H1 (cell line): ENCODE results near the gene SH3PXD2A. TPM values are rescaled to one million over a fixed set of nuclear protein-coding genes. Genes with fewer than 3 reads are reported as not detected.

Experiments used
- CTCF ChIA-PET: fragments of 300-600 bp; sonication (Branson Sonifier 250); formaldehyde crosslinking; loops from one replicate; lab custom pipeline; 2021; ENCODE audit not compliant: partially characterized antibody; lab: Charles Lee
- POLR2A ChIA-PET: fragments of 300-600 bp; sonication (Branson Sonifier 250); formaldehyde crosslinking; loops from one replicate; lab custom pipeline; 2021; ENCODE audit warnings: inconsistent platforms; ENCODE audit not compliant: partially characterized antibody; lab: Charles Lee
- DNase-seq, 2 experiments: peaks; one replicate each; pipeline versions ENCODE4 v3.0.0 to v3.0.0-alpha.2; 2010 to 2022; ENCODE audit warnings: low spot score in 2 of 2, low read depth in 1 of 2, mixed read lengths in 1 of 2
- FAIRE-seq: peaks from 2 replicates; lab custom pipeline; 2011; peaks lifted over from hg19 to GRCh38; lab: Jason Lieb, UNC
- H2AFZ ChIP-seq: 2 replicates; pipeline ENCODE4 v1.8.1; 2012; ENCODE audit warnings: low read length, inconsistent platforms
- H2AK5ac ChIP-seq: 2 replicates; pipeline ENCODE4 v1.6.1; 2013; ENCODE audit warnings: low read depth, low read length
- H2BK120ac ChIP-seq: replicated peaks from 2 replicates; pipeline ENCODE3; 2013; ENCODE audit warnings: low read depth, low read length, inconsistent platforms
- H2BK12ac ChIP-seq: 2 replicates; pipeline ENCODE4 v1.6.1; 2013; ENCODE audit warnings: low read depth, low read length
- H2BK15ac ChIP-seq: 2 replicates; pipeline ENCODE4 v1.6.1; 2013; ENCODE audit warnings: low read length
- H2BK20ac ChIP-seq: 2 replicates; pipeline ENCODE4 v1.6.1; 2013; ENCODE audit warnings: low read length
- H2BK5ac ChIP-seq: 2 replicates; pipeline ENCODE4 v1.6.1; 2013; ENCODE audit warnings: low read depth, low read length
- H3K14ac ChIP-seq: 2 replicates; pipeline ENCODE4 v1.6.1; 2013; ENCODE audit warnings: inconsistent platforms; ENCODE audit not compliant: insufficient read length
- H3K18ac ChIP-seq: 2 replicates; pipeline ENCODE4 v1.6.1; 2013; ENCODE audit warnings: low read length; ENCODE audit errors: extremely low read depth
- H3K23ac ChIP-seq: 2 replicates; pipeline ENCODE4 v1.6.1; 2013; ENCODE audit warnings: inconsistent platforms; ENCODE audit not compliant: insufficient read length
- H3K23me2 ChIP-seq: 2 replicates; pipeline ENCODE4 v1.6.1; 2013; ENCODE audit warnings: low read depth, low read length
- H3K27ac ChIP-seq: 2 replicates; pipeline ENCODE4 v1.6.1; 2011; ENCODE audit warnings: low read depth, low read length, inconsistent platforms
- H3K27me3 ChIP-seq, 4 experiments: replicated peaks in 1 of 4; 1 replicate in 1 of 4; 2 replicates in 3 of 4; pipeline versions ENCODE4 v1.6.1 to v1.8.1; 2011 to 2013; ENCODE audit warnings: low read length in 3 of 4, mild to moderate bottlenecking in 3 of 4, inconsistent platforms in 2 of 4, mixed read lengths in 2 of 4, moderate library complexity in 1 of 4; ENCODE audit not compliant: control insufficient read depth in 3 of 4, insufficient read depth in 3 of 4; ENCODE audit errors: extremely low read depth in 1 of 4
- H3K36me3 ChIP-seq, 4 experiments: 2 replicates each; pipeline versions ENCODE4 v1.6.1 to v1.8.1; 2011 to 2013; ENCODE audit warnings: mild to moderate bottlenecking in 4 of 4, low read length in 3 of 4, moderate library complexity in 2 of 4, control low read depth in 1 of 4, inconsistent platforms in 1 of 4; ENCODE audit not compliant: insufficient read depth in 4 of 4, control insufficient read depth in 2 of 4
- H3K4ac ChIP-seq: replicated peaks from 2 replicates; pipeline ENCODE3; 2013; ENCODE audit warnings: low read length, low read depth, mixed read lengths, inconsistent platforms; ENCODE audit not compliant: insufficient read length
- H3K4me1 ChIP-seq, 4 experiments: replicated peaks in 1 of 4; 1 replicate in 1 of 4; 2 replicates in 3 of 4; pipeline versions ENCODE4 v1.6.1 to v1.8.1; 2011 to 2013; ENCODE audit warnings: low read length in 3 of 4, inconsistent platforms in 2 of 4, mixed read lengths in 1 of 4; ENCODE audit not compliant: insufficient read depth in 4 of 4, control insufficient read depth in 3 of 4
- H3K4me2 ChIP-seq, 2 experiments: 2 replicates each; pipeline versions ENCODE4 v1.6.1 to v1.8.1; 2011 to 2013; ENCODE audit warnings: low read depth in 2 of 2, low read length in 2 of 2, control low read depth in 1 of 2, inconsistent platforms in 1 of 2, mild to moderate bottlenecking in 1 of 2; ENCODE audit not compliant: insufficient read depth in 1 of 2
- H3K4me3 ChIP-seq, 4 experiments: fragments of 200-600, 300-600 bp in 1 of 4; sonication (generic), shearing (Covaris generic), sonication (Bioruptor Twin) in 1 of 4; 2 replicates each; pipeline versions ENCODE4 v1.5.1 to v1.8.1; 2011 to 2016; ENCODE audit warnings: low read length in 4 of 4, low read depth in 3 of 4, control low read depth in 2 of 4, inconsistent platforms in 2 of 4, mild to moderate bottlenecking in 2 of 4, mixed read lengths in 1 of 4, moderate library complexity in 1 of 4; ENCODE audit not compliant: insufficient read depth in 2 of 4; ENCODE audit errors: extremely low read depth in 1 of 4
- H3K56ac ChIP-seq: replicated peaks from 2 replicates; pipeline ENCODE3; 2013; ENCODE audit warnings: low read depth, mild to moderate bottlenecking, mixed read lengths, low read length, inconsistent platforms; ENCODE audit not compliant: insufficient read length
- H3K79me1 ChIP-seq: 2 replicates; pipeline ENCODE4 v1.6.1; 2013; ENCODE audit warnings: low read depth, low read length, control low read depth
- H3K79me2 ChIP-seq, 2 experiments: 2 replicates each; pipeline versions ENCODE4 v1.6.1 to v1.8.1; 2012 to 2013; ENCODE audit warnings: low read length in 2 of 2, mild to moderate bottlenecking in 2 of 2, inconsistent platforms in 1 of 2; ENCODE audit not compliant: insufficient read depth in 2 of 2, control insufficient read depth in 1 of 2
- H3K9ac ChIP-seq, 4 experiments: replicated peaks in 1 of 4; 1 replicate in 1 of 4; 2 replicates in 3 of 4; pipeline versions ENCODE4 v1.6.1 to v1.8.1; 2011 to 2013; ENCODE audit warnings: low read depth in 3 of 4, low read length in 3 of 4, control low read depth in 2 of 4, mild to moderate bottlenecking in 2 of 4, moderate library complexity in 2 of 4, inconsistent platforms in 1 of 4; ENCODE audit errors: extremely low read depth in 1 of 4
- H3K9me3 ChIP-seq, 2 experiments: 2 replicates each; pipeline versions ENCODE4 v1.6.1 to v1.8.1; 2012 to 2013; ENCODE audit warnings: mild to moderate bottlenecking in 2 of 2, moderate library complexity in 2 of 2, control low read depth in 1 of 2, inconsistent platforms in 1 of 2, low read depth in 1 of 2, low read length in 1 of 2, mixed read lengths in 1 of 2; ENCODE audit not compliant: insufficient read depth in 2 of 2
- H4K20me1 ChIP-seq, 2 experiments: replicated peaks in 1 of 2; 2 replicates each; pipeline versions ENCODE3 to v1.8.1; 2011 to 2013; ENCODE audit warnings: inconsistent platforms in 2 of 2, low read length in 2 of 2, mild to moderate bottlenecking in 1 of 2; ENCODE audit not compliant: insufficient read depth in 2 of 2, control insufficient read depth in 1 of 2
- H4K5ac ChIP-seq: 2 replicates; pipeline ENCODE4 v1.6.1; 2013; ENCODE audit warnings: low read length, low read depth, mixed read lengths, inconsistent platforms; ENCODE audit not compliant: insufficient read length
- H4K8ac ChIP-seq: 2 replicates; pipeline ENCODE4 v1.8.0; 2013; ENCODE audit warnings: mild to moderate bottlenecking, moderate library complexity, low read length, inconsistent platforms; ENCODE audit not compliant: insufficient read depth; ENCODE audit errors: extremely low read depth
- H4K91ac ChIP-seq: replicated peaks from 2 replicates; pipeline ENCODE3; 2013; ENCODE audit warnings: low read length, mixed read lengths, inconsistent platforms; ENCODE audit not compliant: insufficient read length
- BACH1 ChIP-seq: IDR thresholded peaks from 2 replicates; pipeline ENCODE4 v1.6.1; 2012; ENCODE audit warnings: low read length, improper control_type of control experiment
- CHD2 ChIP-seq: IDR thresholded peaks from 2 replicates; pipeline ENCODE4 v1.6.1; 2012; ENCODE audit warnings: low read length, improper control_type of control experiment
- EP300 ChIP-seq, 2 experiments: IDR thresholded peaks; 1 replicate in 1 of 2; 2 replicates in 1 of 2; pipeline ENCODE4 v1.6.1; 2011 to 2012; ENCODE audit warnings: low read depth in 2 of 2, low read length in 2 of 2, mild to moderate bottlenecking in 2 of 2, borderline replicate concordance in 1 of 2, inconsistent platforms in 1 of 2, moderate library complexity in 1 of 2
- EZH2 ChIP-seq: fragments of 200-600 bp; sonication (generic); IDR thresholded peaks from 2 replicates; pipeline ENCODE4 v1.7.1; 2012; ENCODE audit warnings: low read depth, mild to moderate bottlenecking, moderate library complexity, low read length, inconsistent platforms; ENCODE audit not compliant: severe bottlenecking
- GTF2F1 ChIP-seq: IDR thresholded peaks from 2 replicates; pipeline ENCODE4 v1.6.1; 2012; ENCODE audit warnings: low read depth, low read length, improper control_type of control experiment, borderline replicate concordance
- JUN ChIP-seq: IDR thresholded peaks from 2 replicates; pipeline ENCODE4 v1.6.1; 2011; ENCODE audit warnings: low read depth, mild to moderate bottlenecking, improper control_type of control experiment, low read length
- KDM5A ChIP-seq: fragments of 200-600 bp; IDR thresholded peaks from 2 replicates; pipeline ENCODE4 v1.7.1; 2012; ENCODE audit warnings: mild to moderate bottlenecking, low read length, inconsistent platforms, mixed read lengths
- PHF8 ChIP-seq: fragments of 200-600 bp; sonication (generic); conservative IDR thresholded peaks from 2 replicates; pipeline ENCODE4 v1.7.1; 2012; ENCODE audit warnings: low read depth, mild to moderate bottlenecking, inconsistent platforms, low read length, moderate library complexity
- SIN3A ChIP-seq, 2 experiments: IDR thresholded peaks in 1 of 2; conservative IDR thresholded peaks in 1 of 2; 2 replicates each; pipeline ENCODE4 v1.6.1; 2011 to 2012; ENCODE audit warnings: low read length in 2 of 2, improper control_type of control experiment in 1 of 2, low read depth in 1 of 2, mild to moderate bottlenecking in 1 of 2
- SP1 ChIP-seq: IDR thresholded peaks from 2 replicates; pipeline ENCODE4 v1.6.1; 2011; ENCODE audit warnings: low read depth, low read length
- SP2 ChIP-seq: IDR thresholded peaks from 2 replicates; pipeline ENCODE4 v1.6.1; 2012; ENCODE audit warnings: mild to moderate bottlenecking, low read length, inconsistent platforms
- WGBS, 2 experiments: shearing (Covaris generic) in 1 of 2; methylation state at CpG; one replicate each; pipeline versions ENCODE4 v1.1.6 to v1.1.7; 2013 to 2015; ENCODE audit warnings: low lambda C conversion rate in 2 of 2, mixed read lengths in 2 of 2, inconsistent platforms in 1 of 2, low coverage in 1 of 2, missing lambda C conversion rate in 1 of 2; ENCODE audit not compliant: insufficient replicate concordance in 2 of 2, insufficient coverage in 1 of 2, insufficient read length in 1 of 2; ENCODE audit errors: extremely low coverage in 1 of 2, missing lambda C conversion rate in 1 of 2; 5-methylcytosine and 5-hydroxymethylcytosine counted together
- polyA plus RNA-seq, 7 experiments: library from polyadenylated mRNA; depleted of rRNA in 3 of 7; stranded (reverse) in 5 of 7; unstranded in 2 of 7; fragments of >200 nt in 5 of 7; fragments of 200-250 nt in 2 of 7; gene quantifications; 1 replicate in 5 of 7; 2 replicates in 1 of 7; 4 replicates in 1 of 7; pipeline versions ENCODE4 v1.2.1 to v1.2.3, GENCODE V29; 2011 to 2013; ENCODE audit warnings: missing spikeins in 2 of 7, mixed read lengths in 2 of 7
- total RNA-seq: library from RNA; stranded (reverse); fragmentation: NEBNext Ultra II Directional; extraction: Animal tissue kit (Norgen Biotek cat#: 25700); gene quantifications from 2 replicates; pipeline ENCODE4 v1.2.1, GENCODE V29; 2021

The SH3PXD2A gene
- total and polyA plus RNA-seq, 2 of the 8 experiments (the other 6 are each of a cell fraction or from before 2014, with no cell fraction given) = 5.4 to 16.3 TPM

DNA sequence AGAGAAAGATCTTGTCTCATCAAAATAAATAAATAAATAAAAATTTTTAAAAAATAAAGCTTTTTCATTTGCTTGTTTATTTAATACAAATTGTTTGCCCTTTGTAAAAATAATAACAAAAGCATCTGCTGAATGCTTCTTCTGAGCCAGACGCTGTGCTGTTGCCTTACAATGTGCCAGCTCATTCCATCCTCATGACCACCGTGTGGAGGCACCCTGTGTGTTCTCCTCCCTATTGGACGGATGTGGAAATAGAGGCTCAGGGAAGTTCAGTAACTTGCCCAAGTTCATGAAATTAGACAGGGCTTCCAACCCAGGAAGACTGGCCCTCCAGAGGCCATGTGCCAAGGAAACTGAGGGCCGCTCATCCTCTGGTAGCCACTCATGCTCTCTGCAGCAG, 120.6 kb downstream of the SH3PXD2A start:
- no peak overlapping the region for H2BK120ac ChIP-seq
- H3K4ac ChIP-seq = no peak overlapping the region
- H3K9ac ChIP-seq = no peak overlapping the region
- no peak overlapping the region for H2BK12ac ChIP-seq
- 90% methylated on average over 4 of the region's 4 CpGs; no CpG with 5 or more reads in 1 of the 2 experiments for WGBS, 2 experiments
- no peak overlapping the region for H3K14ac ChIP-seq
- H3K56ac ChIP-seq = no peak overlapping the region
- no peak overlapping the region for H4K5ac ChIP-seq
- H3K4me2 ChIP-seq = no peak overlapping the region
- H3K36me3 ChIP-seq = no peaks in the 10 kb centered on the region
- ChIA-PET POLR2A (interaction anchor here (1.3 kb wide), 1 partner anchor 12 kb away, joined by 4 read pairs; no protein-coding TSS in a partner anchor), CTCF (interaction anchor here (1.0 to 23.1 kb wide), 8 partner anchors 10 to 124 kb away, joined by 3 to 304 read pairs (median 5); no protein-coding TSS in a partner anchor)
- H2BK5ac ChIP-seq = no peak overlapping the region
- no peaks in the 10 kb centered on the region for H3K79me1 ChIP-seq
- H3K9me3 ChIP-seq = no peaks in the 10 kb centered on the region
- H2BK15ac ChIP-seq = no peak overlapping the region
- no peak overlapping the region; the same call in 1 of the 2 replicates for H4K8ac ChIP-seq
- H2AK5ac ChIP-seq = no peak overlapping the region
- H4K20me1 ChIP-seq = no peaks in the 10 kb centered on the region
- no peak overlapping the region for H3K27ac ChIP-seq
- DNase-seq (no peak), FAIRE-seq (no peak)
- no peak overlapping the region for H4K91ac ChIP-seq
- H2AFZ ChIP-seq = no peak overlapping the region
- no peak overlapping the region for H3K23ac ChIP-seq
- no peaks in the 10 kb centered on the region for H3K23me2 ChIP-seq
- no peak overlapping the region for H3K18ac ChIP-seq
- no peak overlapping the region for H3K4me3 ChIP-seq
- H3K27me3 ChIP-seq = no peaks in the 10 kb centered on the region
- peaks cover 0 to 19% (median 12%) of the 10 kb centered on the region in 4 experiments; a peak in 6 of 7 replicates for H3K4me1 ChIP-seq
- H3K79me2 ChIP-seq = no peaks in the 10 kb centered on the region
- H2BK20ac ChIP-seq = no peak overlapping the region
- TF ChIP-seq CHD2 = no peak
- TF ChIP-seq GTF2F1 = no peak
- TF ChIP-seq SP1 = no peak
- no peak for TF ChIP-seq KDM5A
- TF ChIP-seq JUN = no peak
- no peak for TF ChIP-seq SP2
- no peak for TF ChIP-seq BACH1
- TF ChIP-seq EP300 (IDR thresholded peaks at IDR 0.05; ENCODE audit: borderline replicate concordance in 1 of 2, low read depth in 2 of 2, low read length in 2 of 2) = no peak
- TF ChIP-seq EZH2 = no peak
- TF ChIP-seq SIN3A (conservative IDR thresholded peaks at IDR 0.05 in 1 of 2, IDR thresholded peaks at IDR 0.05 in 1 of 2; ENCODE audit: low read depth in 1 of 2, low read length in 2 of 2) = no peak
- no peak for TF ChIP-seq PHF8
